IMR-90 (cell line): ENCODE measurements around the gene PPP1CA. TPM values are rescaled to one million over a fixed set of nuclear protein-coding genes. Genes with fewer than 3 reads are reported as not detected.

ENCODE experiments used
- ATAC-seq: fragments of 200-7000 bp; cut with Tn5 transposase; 2 replicates; pipeline ENCODE4 v1.9.1; 2020; ENCODE audit warnings: low read depth, mild to moderate bottlenecking, moderate library complexity
- BruUV-seq: library from RNA; stranded (reverse); fragments of 400-500 nt; replicated peaks from 2 replicates; lab custom pipeline; 2021; lab: Mats Ljungman, UMichigan
- CTCF ChIA-PET: fragments of 300-600 bp; formaldehyde crosslinking; extraction: SDS; loops from one replicate; lab custom pipeline; 2021; ENCODE audit warnings: antibody characterized with exemption; lab: Yijun Ruan, JAX
- POLR2A ChIA-PET: fragments of 300-600 bp; sonication (Branson Sonifier 250); formaldehyde crosslinking; loops from one replicate; lab custom pipeline; 2022; ENCODE audit warnings: antibody characterized with exemption; ENCODE audit not compliant: unreplicated experiment; lab: Charles Lee
- DNase-seq: peaks from one replicate; pipeline ENCODE4 v3.0.0; 2013
- H2AFZ ChIP-seq: replicated peaks from 2 replicates; pipeline ENCODE3; 2013; ENCODE audit warnings: low read length, mild to moderate bottlenecking; ENCODE audit not compliant: poor library complexity
- H2AK5ac ChIP-seq: 2 replicates; pipeline ENCODE4 v1.6.1; 2013; ENCODE audit warnings: low read depth, low read length, inconsistent platforms
- H2AK9ac ChIP-seq: replicated peaks from 2 replicates; pipeline ENCODE3; 2013; ENCODE audit warnings: mild to moderate bottlenecking, low read depth, low read length, moderate library complexity; ENCODE audit not compliant: poor library complexity
- H2BK120ac ChIP-seq: 2 replicates; pipeline ENCODE4 v1.6.1; 2013; ENCODE audit warnings: low read depth, low read length, inconsistent platforms
- H2BK15ac ChIP-seq: 3 replicates; pipeline ENCODE4 v1.6.1; 2013; ENCODE audit warnings: low read depth, low read length, inconsistent platforms
- H2BK20ac ChIP-seq: 2 replicates; pipeline ENCODE4 v1.6.1; 2013; ENCODE audit warnings: low read depth, mild to moderate bottlenecking, inconsistent platforms, low read length, moderate library complexity
- H2BK5ac ChIP-seq: 2 replicates; pipeline ENCODE4 v1.6.1; 2013; ENCODE audit warnings: mild to moderate bottlenecking, low read depth, low read length, inconsistent platforms; ENCODE audit not compliant: poor library complexity, severe bottlenecking
- H3K14ac ChIP-seq: replicated peaks from 2 replicates; pipeline ENCODE4 v1.6.1; 2013; ENCODE audit warnings: low read depth, low read length, inconsistent platforms
- H3K18ac ChIP-seq: 2 replicates; pipeline ENCODE4 v1.6.1; 2013; ENCODE audit warnings: low read depth, low read length, control low read depth
- H3K23ac ChIP-seq: 2 replicates; pipeline ENCODE4 v1.6.1; 2013; ENCODE audit warnings: low read depth, low read length, inconsistent platforms
- H3K27ac ChIP-seq: 2 replicates; pipeline ENCODE4 v1.5.1; 2013; ENCODE audit warnings: mild to moderate bottlenecking, control low read depth, low read length; ENCODE audit not compliant: insufficient read depth
- H3K27me3 ChIP-seq: 2 replicates; pipeline ENCODE4 v1.6.1; 2013; ENCODE audit warnings: low read length; ENCODE audit not compliant: control insufficient read depth, insufficient read depth
- H3K36me3 ChIP-seq: 2 replicates; pipeline ENCODE4 v1.6.1; 2013; ENCODE audit warnings: low read length, mixed read lengths; ENCODE audit not compliant: control insufficient read depth, insufficient read depth
- H3K4ac ChIP-seq: 2 replicates; pipeline ENCODE4 v1.6.1; 2013; ENCODE audit warnings: low read depth, low read length, inconsistent platforms
- H3K4me1 ChIP-seq: 2 replicates; pipeline ENCODE4 v1.6.1; 2013; ENCODE audit warnings: low read length, mixed read lengths; ENCODE audit not compliant: control insufficient read depth, insufficient read depth
- H3K4me2 ChIP-seq: 2 replicates; pipeline ENCODE4 v1.6.1; 2013; ENCODE audit warnings: low read depth, mild to moderate bottlenecking, control low read depth, low read length, moderate library complexity
- H3K4me3 ChIP-seq: 2 replicates; pipeline ENCODE4 v1.5.1; 2013; ENCODE audit warnings: low read depth, mild to moderate bottlenecking, control low read depth, low read length, moderate library complexity; ENCODE audit not compliant: insufficient read depth
- H3K56ac ChIP-seq: 2 replicates; pipeline ENCODE4 v1.6.1; 2013; ENCODE audit warnings: low read length, inconsistent platforms; ENCODE audit not compliant: insufficient read depth; ENCODE audit errors: extremely low read depth
- H3K79me1 ChIP-seq, 2 experiments: 2 replicates each; pipeline ENCODE4 v1.6.1; 2013; ENCODE audit warnings: low read length in 2 of 2, inconsistent platforms in 1 of 2, low read depth in 1 of 2
- H3K9ac ChIP-seq: 2 replicates; pipeline ENCODE4 v1.6.1; 2013; ENCODE audit warnings: low read depth, low read length, control low read depth
- H3K9me1 ChIP-seq: 2 replicates; pipeline ENCODE4 v1.6.1; 2013; ENCODE audit warnings: low read length, inconsistent platforms; ENCODE audit not compliant: insufficient read depth
- H3K9me3 ChIP-seq: 2 replicates; pipeline ENCODE4 v1.6.1; 2013; ENCODE audit warnings: low read length; ENCODE audit not compliant: control insufficient read depth, insufficient read depth
- H4K20me1 ChIP-seq: 2 replicates; pipeline ENCODE4 v1.6.1; 2013; ENCODE audit warnings: low read length, inconsistent platforms; ENCODE audit not compliant: insufficient read depth
- H4K5ac ChIP-seq: 2 replicates; pipeline ENCODE4 v1.6.1; 2013; ENCODE audit warnings: mild to moderate bottlenecking, low read depth, low read length, control low read depth
- H4K8ac ChIP-seq, 2 experiments: 2 replicates each; pipeline ENCODE4 v1.6.1; 2013; ENCODE audit warnings: low read depth in 2 of 2, low read length in 2 of 2, control low read depth in 1 of 2, inconsistent platforms in 1 of 2
- H4K91ac ChIP-seq: 2 replicates; pipeline ENCODE4 v1.6.1; 2013; ENCODE audit warnings: low read depth, low read length, inconsistent platforms; ENCODE audit not compliant: insufficient read depth
- CHD1 ChIP-seq: IDR thresholded peaks from 2 replicates; pipeline ENCODE4 v1.6.1; 2012; ENCODE audit warnings: low read depth, low read length, improper control_type of control experiment
- CTCF ChIP-seq: conservative IDR thresholded peaks from 2 replicates; pipeline ENCODE4 v1.5.1; 2012; ENCODE audit warnings: mild to moderate bottlenecking, low read depth, low read length, improper control_type of control experiment
- FOS ChIP-seq: fragments of 150-350 bp; IDR thresholded peaks from 2 replicates; pipeline ENCODE4 v1.6.1; 2016; ENCODE audit warnings: low read depth, low read length
- MAFK ChIP-seq: IDR thresholded peaks from 2 replicates; pipeline ENCODE4 v1.6.1; 2012; ENCODE audit warnings: low read depth, low read length, improper control_type of control experiment
- MAZ ChIP-seq: IDR thresholded peaks from 2 replicates; pipeline ENCODE4 v1.6.1; 2012; ENCODE audit warnings: low read depth, mild to moderate bottlenecking, low read length, improper control_type of control experiment, moderate library complexity, borderline replicate concordance
- MXI1 ChIP-seq: IDR thresholded peaks from 2 replicates; pipeline ENCODE4 v1.6.1; 2012; ENCODE audit warnings: low read depth, mild to moderate bottlenecking, low read length, moderate library complexity, borderline replicate concordance
- NFE2L2 ChIP-seq: fragments of 150-350 bp; IDR thresholded peaks from 2 replicates; pipeline ENCODE4 v1.6.1; 2016; ENCODE audit warnings: low read depth, mild to moderate bottlenecking, low read length
- POLR2A ChIP-seq: IDR thresholded peaks from 2 replicates; pipeline ENCODE4 v1.6.1; 2012; ENCODE audit warnings: mild to moderate bottlenecking, low read depth, low read length
- RAD21 ChIP-seq: IDR thresholded peaks from 2 replicates; pipeline ENCODE4 v1.6.1; 2012; ENCODE audit warnings: low read length, improper control_type of control experiment
- RCOR1 ChIP-seq: IDR thresholded peaks from 2 replicates; pipeline ENCODE4 v1.6.1; 2012; ENCODE audit warnings: mild to moderate bottlenecking, low read length, improper control_type of control experiment; ENCODE audit not compliant: insufficient replicate concordance
- WGBS, 2 experiments: methylation state at CpG; one replicate each; pipeline versions ENCODE4 v1.1.5 to v1.1.7; 2013; ENCODE audit warnings: missing lambda C conversion rate in 2 of 2; ENCODE audit not compliant: insufficient read length in 1 of 2; ENCODE audit errors: extremely low coverage in 2 of 2; 5-methylcytosine and 5-hydroxymethylcytosine counted together
- dilution Hi-C: fragments of 300-500 bp; cut with HindIII; formaldehyde crosslinking; loops from one replicate; pipeline ENCODE4 v1.14.3; 2018; ENCODE audit warnings: low sequenced_read_pairs; ENCODE audit not compliant: unreplicated experiment
- in situ Hi-C: fragments of 300-500 bp; cut with MboI; formaldehyde crosslinking; loops from 3 replicates; pipeline ENCODE4 v1.14.3; 2019; ENCODE audit warnings: low sequenced_read_pairs, inconsistent platforms, mixed read lengths
- intact Hi-C: fragments of 100-400 bp; cut with micrococcal nuclease; formaldehyde crosslinking; loops from 2 replicates; pipeline ENCODE4 v1.10.0; 2022
- polyA plus RNA-seq, 3 experiments: library from polyadenylated mRNA; depleted of rRNA; stranded (reverse); fragments of >200 nt; gene quantifications; 2 replicates each; pipeline ENCODE4 v1.2.3, GENCODE V29; 2012; ENCODE audit warnings: low replicate concordance in 1 of 3
- total RNA-seq: library from RNA; depleted of rRNA; stranded (reverse); fragments of >200 nt; gene quantifications from 2 replicates; pipeline ENCODE4 v1.2.3, GENCODE V29; 2012
- TF ChIP-seq, protein P1 (sequence below): fragments of 150-350 bp; IDR thresholded peaks from 2 replicates; pipeline ENCODE4 v1.6.1; 2016; ENCODE audit warnings: low read depth, mild to moderate bottlenecking, low read length, moderate library complexity, borderline replicate concordance
- TF ChIP-seq, protein P2 (sequence below): fragments of 150-350 bp; IDR thresholded peaks from 2 replicates; pipeline ENCODE4 v1.6.1; 2017; ENCODE audit warnings: mild to moderate bottlenecking, antibody characterized with exemption, low read length, low read depth

PPP1CA gene
- total and polyA plus RNA-seq, 2 of the 4 experiments (the other 2 are of a cell fraction) = 228 to 313 TPM

GRCh38 chr11:67375320-67376055 is 26.2 kb downstream of the PPP1CA start:
- H3K4ac ChIP-seq = peak overlapping the region; percentile 96
- H2AK5ac ChIP-seq = peak overlapping the region; percentile 96
- in situ Hi-C loops (no loop called here), dilution Hi-C loops (no loop called here), intact Hi-C loops (no loop called here)
- peak overlapping the region; percentile 94 for H2BK120ac ChIP-seq
- peak overlapping the region; percentile 66 to 82; a peak in 3 of 4 replicates for H4K8ac ChIP-seq
- peak overlapping the region; percentile 17 for H2BK5ac ChIP-seq
- H3K4me1 ChIP-seq = peaks cover 38% of the 10 kb centered on the region
- H3K27ac ChIP-seq = peak overlapping the region; percentile 49
- peak overlapping the region; percentile 78; the same call in 1 of the 2 replicates for H2BK20ac ChIP-seq
- no peak overlapping the region for H3K9ac ChIP-seq
- TF ChIP-seq MAFK (no peak), FOS (no peak), CTCF (no peak), POLR2A (no peak), RAD21 (no peak), RCOR1 (no peak), MXI1 (no peak), NFE2L2 (no peak), MAZ (no peak), CHD1 (no peak)
- TF ChIP-seq, protein P1, sequence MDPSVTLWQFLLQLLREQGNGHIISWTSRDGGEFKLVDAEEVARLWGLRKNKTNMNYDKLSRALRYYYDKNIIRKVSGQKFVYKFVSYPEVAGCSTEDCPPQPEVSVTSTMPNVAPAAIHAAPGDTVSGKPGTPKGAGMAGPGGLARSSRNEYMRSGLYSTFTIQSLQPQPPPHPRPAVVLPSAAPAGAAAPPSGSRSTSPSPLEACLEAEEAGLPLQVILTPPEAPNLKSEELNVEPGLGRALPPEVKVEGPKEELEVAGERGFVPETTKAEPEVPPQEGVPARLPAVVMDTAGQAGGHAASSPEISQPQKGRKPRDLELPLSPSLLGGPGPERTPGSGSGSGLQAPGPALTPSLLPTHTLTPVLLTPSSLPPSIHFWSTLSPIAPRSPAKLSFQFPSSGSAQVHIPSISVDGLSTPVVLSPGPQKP = no peak
- TF ChIP-seq, protein P2, sequence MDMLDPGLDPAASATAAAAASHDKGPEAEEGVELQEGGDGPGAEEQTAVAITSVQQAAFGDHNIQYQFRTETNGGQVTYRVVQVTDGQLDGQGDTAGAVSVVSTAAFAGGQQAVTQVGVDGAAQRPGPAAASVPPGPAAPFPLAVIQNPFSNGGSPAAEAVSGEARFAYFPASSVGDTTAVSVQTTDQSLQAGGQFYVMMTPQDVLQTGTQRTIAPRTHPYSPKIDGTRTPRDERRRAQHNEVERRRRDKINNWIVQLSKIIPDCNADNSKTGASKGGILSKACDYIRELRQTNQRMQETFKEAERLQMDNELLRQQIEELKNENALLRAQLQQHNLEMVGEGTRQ = no peak
- DNase-seq = no peak
- no peak overlapping the region for H3K56ac ChIP-seq
- BruUV-seq = no TSS peak
- peak overlapping the region; percentile 84; the same call in 2 of the 3 replicates for H2BK15ac ChIP-seq
- POLR2A ChIA-PET = interaction anchor here (0.6 to 1.7 kb wide), 4 partner anchors 17 to 53 kb away, joined by 3 to 11 read pairs (median 8); partner anchors contain the start of gene POLD4
- H4K91ac ChIP-seq = peak overlapping the region; percentile 95
- H3K79me1 ChIP-seq = peaks cover 0 to 22% of the 10 kb centered on the region in 2 experiments; a peak in 3 of 4 replicates
- ATAC-seq = no peak
- H3K9me3 ChIP-seq = no peaks in the 10 kb centered on the region
- no peak overlapping the region for H3K14ac ChIP-seq
- 0% methylated on average over 1 of the region's 15 CpGs; no CpG with 5 or more reads in 1 of the 2 experiments for WGBS, 2 experiments
- peak overlapping the region; percentile 72; the same call in 1 of the 2 replicates for H3K23ac ChIP-seq
- H3K27me3 ChIP-seq = no peaks in the 10 kb centered on the region
- peak overlapping the region; percentile 91 for H2AK9ac ChIP-seq
- peak overlapping the region; percentile 21; the same call in 1 of the 2 replicates for H3K18ac ChIP-seq
- peaks cover 19% of the 10 kb centered on the region for H3K9me1 ChIP-seq
- peaks cover 3% of the 10 kb centered on the region; the same call in 1 of the 2 replicates for H3K36me3 ChIP-seq
- no peak overlapping the region for H3K4me3 ChIP-seq
- H4K5ac ChIP-seq = 0 out of 2 replicates have a peak overlapping the region, but pooled peaks have one; percentile 15
- peak overlapping the region; percentile 81 for H2AFZ ChIP-seq
- peaks cover 16% of the 10 kb centered on the region for H4K20me1 ChIP-seq
- CTCF ChIA-PET = interaction anchor here (0.6 to 7.8 kb wide), 2 partner anchors 22 to 110 kb away, joined by 4 to 128 read pairs; partner anchors contain the start of gene POLD4
- no peak overlapping the region for H3K4me2 ChIP-seq
